GM12878 (cell line): Measurements from ENCODE around the gene TRMU. TPM values are rescaled to one million over a fixed set of nuclear protein-coding genes. Genes with fewer than 3 reads are reported as not detected.

Experiments
- ATAC-seq: fragments of 200-7000 bp; cut with Tn5 transposase; 3 replicates; pipeline ENCODE4 v1.9.1; 2020; ENCODE audit warnings: mild to moderate bottlenecking, moderate library complexity
- BruUV-seq: library from RNA; stranded (reverse); fragments of 400-500 nt; replicated peaks from 2 replicates; lab custom pipeline; 2021; lab: Mats Ljungman, UMichigan
- CTCF ChIA-PET: fragments of 300-600 bp; sonication (Branson Sonifier 250); formaldehyde crosslinking; extraction: SDS; loops from one replicate; lab custom pipeline; 2021; ENCODE audit warnings: inconsistent platforms; lab: Yijun Ruan, JAX
- POLR2A ChIA-PET: fragments of 350-600 bp; formaldehyde crosslinking; extraction: SDS; loops from one replicate; lab custom pipeline; 2021; ENCODE audit warnings: inconsistent platforms; lab: Charles Lee
- RAD21 ChIA-PET: fragments of 300-600 bp; sonication (Branson Sonifier 250); formaldehyde crosslinking; loops from one replicate; lab custom pipeline; 2023; ENCODE audit warnings: antibody characterized with exemption; ENCODE audit not compliant: unreplicated experiment; lab: Charles Lee
- SMC1A ChIA-PET: fragments of 300-600 bp; sonication (Branson Sonifier 250); formaldehyde crosslinking; loops from one replicate; lab custom pipeline; 2023; ENCODE audit not compliant: unreplicated experiment, uncharacterized antibody; lab: Charles Lee
- DNase-seq: peaks from one replicate; pipeline ENCODE4 v3.0.0-alpha.2; 2011; ENCODE audit warnings: low read depth, low spot score
- FAIRE-seq: peaks from 3 replicates; lab custom pipeline; 2011; peaks lifted over from hg19 to GRCh38; lab: Jason Lieb, UNC
- H2AFZ ChIP-seq: 2 replicates; pipeline ENCODE4 v1.6.0; 2011; ENCODE audit warnings: low read depth, low read length, control low read depth; ENCODE audit not compliant: control insufficient read depth
- H3K27ac ChIP-seq: 2 replicates; pipeline ENCODE4 v1.5.1; 2011; ENCODE audit warnings: control low read depth; ENCODE audit not compliant: control insufficient read depth, insufficient read depth
- H3K27me3 ChIP-seq, 2 experiments: replicated peaks in 1 of 2; 2 replicates each; pipeline versions ENCODE4 v1.6.0 to v1.6.1; 2011; ENCODE audit warnings: low read length in 1 of 2; ENCODE audit not compliant: control insufficient read depth in 2 of 2, insufficient read depth in 2 of 2
- H3K36me3 ChIP-seq, 2 experiments: 2 replicates each; pipeline ENCODE4 v1.5.1; 2011; ENCODE audit warnings: low read length in 1 of 2; ENCODE audit not compliant: control insufficient read depth in 2 of 2, insufficient read depth in 2 of 2
- H3K4me1 ChIP-seq: 2 replicates; pipeline ENCODE4 v1.6.1; 2011; ENCODE audit warnings: mild to moderate bottlenecking, low read length, moderate library complexity, mixed read lengths; ENCODE audit not compliant: control insufficient read depth, insufficient read depth
- H3K4me2 ChIP-seq: 2 replicates; pipeline ENCODE4 v1.6.0; 2011; ENCODE audit warnings: control low read depth; ENCODE audit not compliant: control insufficient read depth, insufficient read depth
- H3K4me3 ChIP-seq: fragments of 200-600 bp; sonication (generic); 2 replicates; pipeline ENCODE4 v1.5.1; 2016
- H3K79me2 ChIP-seq: 2 replicates; pipeline ENCODE4 v1.6.0; 2011; ENCODE audit warnings: low read length; ENCODE audit not compliant: control insufficient read depth, insufficient read depth
- H3K9ac ChIP-seq: 2 replicates; pipeline ENCODE4 v1.8.0; 2011; ENCODE audit warnings: low read length, control low read depth, mixed read lengths; ENCODE audit not compliant: control insufficient read depth, insufficient read depth
- H3K9me3 ChIP-seq: replicated peaks from 3 replicates; pipeline ENCODE4 v1.5.1; 2011; ENCODE audit warnings: mild to moderate bottlenecking, low read length; ENCODE audit not compliant: control insufficient read depth, insufficient read depth
- H4K20me1 ChIP-seq: 2 replicates; pipeline ENCODE4 v1.6.0; 2011; ENCODE audit not compliant: control insufficient read depth, insufficient read depth
- EP300 ChIP-seq, 2 experiments: fragments of 150-350 bp in 1 of 2; IDR thresholded peaks; 2 replicates each; pipeline ENCODE4 v1.6.1; 2011 to 2012; ENCODE audit warnings: low read depth in 2 of 2, low read length in 2 of 2, borderline replicate concordance in 1 of 2, improper control_type of control experiment in 1 of 2, inconsistent platforms in 1 of 2; ENCODE audit not compliant: control insufficient read depth in 1 of 2
- ETV6 ChIP-seq, 2 experiments: fragments of 450-650 bp in 1 of 2; IDR thresholded peaks in 1 of 2; conservative IDR thresholded peaks in 1 of 2; 2 replicates each; pipeline ENCODE4 v1.6.1; 2014; ENCODE audit warnings: antibody characterized with exemption in 1 of 2, borderline replicate concordance in 1 of 2, low read depth in 1 of 2, mild to moderate bottlenecking in 1 of 2, moderate library complexity in 1 of 2
- LARP7 ChIP-seq: fragments of 450-650 bp; IDR thresholded peaks from 2 replicates; pipeline ENCODE4 v1.6.1; 2017; ENCODE audit warnings: mild to moderate bottlenecking
- MTA3 ChIP-seq: IDR thresholded peaks from 2 replicates; pipeline ENCODE4 v1.6.1; 2012; ENCODE audit warnings: low read length, inconsistent platforms, borderline replicate concordance
- NR2F1 ChIP-seq: fragments of 450-650 bp; conservative IDR thresholded peaks from 2 replicates; pipeline ENCODE4 v1.6.1; 2017; ENCODE audit warnings: mild to moderate bottlenecking
- RCOR1 ChIP-seq: conservative IDR thresholded peaks from 2 replicates; pipeline ENCODE4 v1.6.1; 2012; ENCODE audit warnings: low read depth, low read length, improper control_type of control experiment
- SREBF2 ChIP-seq: IDR thresholded peaks from 2 replicates; pipeline ENCODE4 v1.6.1; 2012; ENCODE audit warnings: mild to moderate bottlenecking, low read length
- TBL1XR1 ChIP-seq: IDR thresholded peaks from 2 replicates; pipeline ENCODE4 v1.6.1; 2012; ENCODE audit warnings: low read depth, low read length, improper control_type of control experiment
- ZNF622 ChIP-seq: fragments of 450-650 bp; IDR thresholded peaks from 2 replicates; pipeline ENCODE4 v1.6.1; 2017; ENCODE audit warnings: mild to moderate bottlenecking, inconsistent platforms
- WGBS: methylation state at CpG from one replicate; pipeline ENCODE4 v1.1.6; 2016; ENCODE audit warnings: low lambda C conversion rate; ENCODE audit not compliant: insufficient replicate concordance, insufficient coverage; ENCODE audit errors: missing lambda C conversion rate; 5-methylcytosine and 5-hydroxymethylcytosine counted together
- in situ Hi-C: fragments of 300-500 bp; cut with MboI; formaldehyde crosslinking; loops from 9 replicates; pipeline ENCODE4 v1.14.3; 2018; ENCODE audit warnings: mixed read lengths
- intact Hi-C: fragments of 100-400 bp; cut with micrococcal nuclease; formaldehyde crosslinking; loops from one replicate; pipeline ENCODE4 v1.14.2; 2022; ENCODE audit not compliant: unreplicated experiment
- polyA plus RNA-seq, 11 experiments: library from polyadenylated mRNA; depleted of rRNA in 4 of 11; unstranded in 6 of 11; stranded (reverse) in 5 of 11; fragments of >200 nt; fragmentation: Nextera tagmentation in 4 of 11; fragmentation: Illumina TruSeq in 1 of 11; extraction: Ambion mirVana in 4 of 11; extraction: Trizol in 1 of 11; gene quantifications; 1 replicate in 1 of 11; 2 replicates in 10 of 11; pipeline versions ENCODE4 v1.2.1 to v1.2.3, GENCODE V29; 2011 to 2016; ENCODE audit warnings: inconsistent platforms in 2 of 11, missing spikeins in 2 of 11, low read depth in 1 of 11
- total RNA-seq, 4 experiments: library from RNA; depleted of rRNA in 3 of 4; stranded (reverse); fragments of >200 nt in 3 of 4; fragmentation: Illumina TruSeq in 1 of 4; extraction: Trizol in 1 of 4; gene quantifications; 2 replicates each; pipeline versions ENCODE4 v1.2.1 to v1.2.3, GENCODE V29; 2013 to 2021

The TRMU gene
- total and polyA plus RNA-seq, 10 of the 15 experiments (the other 5 are each of a cell fraction or from before 2014, with no cell fraction given) = 3.5 to 57.0 (median 44.0) TPM

DNA sequence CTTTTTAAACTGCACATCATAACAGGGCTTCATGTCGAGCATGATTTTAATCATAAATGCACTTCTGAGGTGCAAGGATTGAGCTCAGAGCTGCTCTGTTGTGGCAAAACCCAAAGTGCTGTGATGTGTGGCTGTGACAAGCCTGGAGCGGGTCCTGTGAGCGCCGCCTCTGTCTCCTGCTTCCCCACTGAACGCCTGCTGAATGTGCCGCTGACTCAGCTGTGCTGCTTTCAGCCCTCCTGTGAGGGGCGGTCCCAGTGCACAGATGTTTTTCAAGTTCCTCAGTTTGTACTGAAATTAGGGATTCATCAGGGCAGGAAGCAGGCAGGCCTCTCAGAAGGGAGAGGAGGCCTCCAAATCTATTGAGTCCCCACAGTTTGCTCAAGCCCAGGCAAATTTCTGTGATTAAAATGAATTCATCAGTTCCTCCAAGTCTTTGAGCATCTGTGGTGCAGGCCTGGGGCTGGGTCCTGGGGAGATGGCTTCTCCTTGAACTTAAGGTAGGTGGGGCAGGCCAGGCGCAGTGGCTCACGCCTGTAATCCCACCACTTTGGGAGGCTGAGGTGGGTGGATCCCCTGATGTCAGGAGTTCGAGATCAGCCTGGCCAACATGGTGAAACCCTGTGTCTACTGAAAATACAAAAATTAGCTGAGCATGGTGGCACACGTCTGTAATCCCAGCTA lies 41.8 kb upstream of the TRMU start (continued):
- no peak for TF ChIP-seq TBL1XR1
- TF ChIP-seq ZNF622 = no peak
- no peak for TF ChIP-seq SREBF2
- no peak for TF ChIP-seq RCOR1
- TF ChIP-seq EP300 (IDR thresholded peaks at IDR 0.05; ENCODE audit: borderline replicate concordance in 1 of 2, control insufficient read depth in 1 of 2, low read depth in 2 of 2, low read length in 2 of 2) = no peak
- TF ChIP-seq LARP7 = no peak

DNA sequence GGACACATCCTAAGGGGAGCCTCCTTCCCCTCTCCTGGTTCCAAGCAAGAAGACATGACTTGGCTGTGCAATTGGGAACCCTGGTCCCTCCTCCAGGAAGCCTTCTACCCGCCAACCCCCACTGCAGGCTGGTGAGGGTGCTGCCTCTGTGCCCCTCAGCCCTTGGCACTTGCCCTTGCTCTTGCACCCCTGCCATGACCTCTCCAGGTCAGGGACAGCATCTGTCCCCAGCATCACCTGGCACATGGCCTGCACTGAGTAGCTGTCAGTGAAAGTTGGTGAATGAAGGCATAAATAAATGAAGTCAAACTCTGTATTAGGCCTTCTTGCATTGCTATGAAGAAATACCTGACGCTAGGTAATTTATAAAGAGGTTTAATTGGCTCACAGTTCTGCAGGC lies 40.7 kb upstream of the TRMU start:
- no peak overlapping the region for H3K4me3 ChIP-seq
- intact Hi-C loops = loop anchor here (5.0 kb wide), 2 partner anchors 42 to 172 kb away; partner anchors contain the start of gene CDPF1
- H3K27ac ChIP-seq = no peak overlapping the region
- WGBS = 100% methylated on average over 1 of the region's 2 CpGs
- no peak overlapping the region for H2AFZ ChIP-seq
- SMC1A ChIA-PET = interaction anchor here (1.4 kb wide), 1 partner anchor 20 kb away, joined by 3 read pairs; no protein-coding TSS in a partner anchor
- in situ Hi-C loops = no loop called here
- RAD21 ChIA-PET = no interaction called here
- no TSS peak for BruUV-seq
- no peaks in the 10 kb centered on the region for H3K27me3 ChIP-seq
- H3K79me2 ChIP-seq = peaks cover 28% of the 10 kb centered on the region
- no peaks in the 10 kb centered on the region; the same call in 2 of the 3 replicates for H3K9me3 ChIP-seq
- peaks cover 5% of the 10 kb centered on the region in 2 experiments; a peak in 3 of 4 replicates for H3K36me3 ChIP-seq
- ATAC-seq = no peak
- no peaks in the 10 kb centered on the region for H4K20me1 ChIP-seq
- no peak overlapping the region for H3K9ac ChIP-seq
- DNase-seq = no peak
- CTCF ChIA-PET = interaction anchor here (1.4 to 2.0 kb wide), 2 partner anchors 24 to 173 kb away, joined by 8 to 9 read pairs; no protein-coding TSS in a partner anchor
- no peak overlapping the region for H3K4me2 ChIP-seq
- H3K4me1 ChIP-seq = peaks cover 32% of the 10 kb centered on the region
- no peak for FAIRE-seq
- TF ChIP-seq NR2F1 = no peak
- TF ChIP-seq ETV6 (conservative IDR thresholded peaks at IDR 0.05 in 1 of 2, IDR thresholded peaks at IDR 0.05 in 1 of 2; ENCODE audit: borderline replicate concordance in 1 of 2, low read depth in 1 of 2) = no peak
- no peak for TF ChIP-seq MTA3
- POLR2A ChIA-PET = no interaction called here
